ENCODE data around the gene PORCN.

PORCN gene

GRCh38 chrX:48558271-48558670, 49.5 kb downstream of the PORCN start:
- Histone ChIP-seq H2BK12ac (ENCODE audit: low read length) (no peak overlapping the region), H2BK120ac (ENCODE audit: low read depth, low read length) (no peak overlapping the region), H3K9me3 (replicated peaks in 1 of 2; ENCODE audit: control insufficient read depth in 2 of 2, insufficient read depth in 1 of 2, low read depth in 1 of 2, low read length in 2 of 2) (no peaks in the 10 kb centered on the region), H2AK5ac (ENCODE audit: low read depth, low read length) (no peak overlapping the region), H2AFZ (ENCODE audit: low read length) (no peak overlapping the region), H4K91ac (ENCODE audit: low read depth, low read length, poor library complexity) (no peak overlapping the region), H3K4me1 (ENCODE audit: control insufficient read depth in 2 of 2, insufficient read depth in 1 of 2, low read depth in 1 of 2, low read length in 2 of 2) (no peaks in the 10 kb centered on the region), H3K4me3 (ENCODE audit: low read length in 2 of 2) (no peak overlapping the region), H3K9ac (ENCODE audit: low read depth, low read length, poor library complexity) (no peak overlapping the region), H3K4me2 (ENCODE audit: insufficient read depth, low read length, poor library complexity, severe bottlenecking) (no peak overlapping the region), H3K18ac (ENCODE audit: low read length) (no peak overlapping the region), H3K14ac (ENCODE audit: low read length) (no peak overlapping the region), H4K8ac (ENCODE audit: low read depth, low read length) (no peak overlapping the region), H3K27ac (replicated peaks; ENCODE audit: low read length) (no peak overlapping the region), H2BK15ac (ENCODE audit: low read length) (no peak overlapping the region), H3K27me3 (ENCODE audit: control insufficient read depth in 3 of 3, insufficient read depth in 3 of 3, low read depth in 1 of 3, low read length in 3 of 3) (no peaks in the 10 kb centered on the region), H3K36me3 (replicated peaks in 1 of 2; ENCODE audit: control insufficient read depth in 2 of 2, insufficient read depth in 2 of 2, low read length in 2 of 2) (peaks cover 14 to 29% of the 10 kb centered on the region in 2 donors), H3K23ac (ENCODE audit: low read depth, low read length, poor library complexity) (no peak overlapping the region), H2BK5ac (ENCODE audit: low read length) (no peak overlapping the region), H3K4ac (ENCODE audit: low read length) (no peak overlapping the region), H3K79me1 (ENCODE audit: low read depth, low read length) (no peaks in the 10 kb centered on the region)
- DNase-seq (ENCODE audit: low spot score) = no peak
- WGBS, 2 donors (ENCODE audit: extremely low coverage in 2 of 2, insufficient read length in 2 of 2, insufficient replicate concordance in 1 of 2) = no CpG with 5 or more reads among the region's 4 CpGs

GRCh38 chrX:48559636-48560035, 50.8 kb downstream of the PORCN start:
- Histone ChIP-seq H3K79me1 (ENCODE audit: low read depth, low read length) (no peaks in the 10 kb centered on the region), H3K9me3 (replicated peaks in 1 of 2; ENCODE audit: control insufficient read depth in 2 of 2, insufficient read depth in 1 of 2, low read depth in 1 of 2, low read length in 2 of 2) (no peaks in the 10 kb centered on the region), H3K14ac (ENCODE audit: low read length) (no peak overlapping the region), H2BK5ac (ENCODE audit: low read length) (no peak overlapping the region), H3K4ac (ENCODE audit: low read length) (no peak overlapping the region), H2AFZ (ENCODE audit: low read length) (no peak overlapping the region), H3K36me3 (replicated peaks in 1 of 2; ENCODE audit: control insufficient read depth in 2 of 2, insufficient read depth in 2 of 2, low read length in 2 of 2) (peaks cover 16 to 29% of the 10 kb centered on the region in 2 donors), H3K4me1 (ENCODE audit: control insufficient read depth in 2 of 2, insufficient read depth in 1 of 2, low read depth in 1 of 2, low read length in 2 of 2) (no peaks in the 10 kb centered on the region), H4K8ac (ENCODE audit: low read depth, low read length) (no peak overlapping the region), H3K27ac (replicated peaks; ENCODE audit: low read length) (no peak overlapping the region), H3K23ac (ENCODE audit: low read depth, low read length, poor library complexity) (no peak overlapping the region), H2AK5ac (ENCODE audit: low read depth, low read length) (no peak overlapping the region), H3K9ac (ENCODE audit: low read depth, low read length, poor library complexity) (no peak overlapping the region), H3K27me3 (ENCODE audit: control insufficient read depth in 3 of 3, insufficient read depth in 3 of 3, low read depth in 1 of 3, low read length in 3 of 3) (no peaks in the 10 kb centered on the region), H3K4me2 (ENCODE audit: insufficient read depth, low read length, poor library complexity, severe bottlenecking) (no peak overlapping the region), H2BK120ac (ENCODE audit: low read depth, low read length) (no peak overlapping the region), H4K91ac (ENCODE audit: low read depth, low read length, poor library complexity) (no peak overlapping the region), H3K18ac (ENCODE audit: low read length) (no peak overlapping the region), H2BK12ac (ENCODE audit: low read length) (no peak overlapping the region), H2BK15ac (ENCODE audit: low read length) (no peak overlapping the region), H3K4me3 (ENCODE audit: low read length in 2 of 2) (no peak overlapping the region)
- WGBS, 2 donors (ENCODE audit: extremely low coverage in 2 of 2, insufficient read length in 2 of 2, insufficient replicate concordance in 1 of 2) = no CpG with 5 or more reads among the region's 24 CpGs
- DNase-seq (ENCODE audit: low spot score) = no peak

DNA sequence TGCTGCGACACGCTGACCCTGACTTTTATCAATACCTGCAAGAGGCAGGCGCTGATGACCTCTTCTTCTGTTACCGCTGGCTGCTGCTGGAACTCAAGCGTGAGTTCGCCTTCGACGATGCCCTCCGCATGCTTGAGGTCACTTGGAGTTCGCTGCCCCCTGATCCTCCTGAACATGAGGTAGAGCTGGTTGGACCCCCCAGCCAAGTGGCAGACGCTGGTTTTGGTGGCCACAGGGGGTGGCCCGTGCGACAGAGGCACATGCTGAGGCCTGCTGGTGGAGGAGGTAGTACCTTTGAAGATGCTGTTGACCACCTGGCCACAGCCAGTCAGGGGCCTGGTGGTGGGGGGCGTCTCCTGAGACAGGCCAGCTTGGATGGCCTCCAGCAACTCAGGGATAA, 51.3 kb downstream of the PORCN start:
- H3K9ac ChIP-seq (ENCODE audit: low read depth, low read length, poor library complexity) = no peak overlapping the region
- no CpG with 5 or more reads among the region's 14 CpGs for WGBS, 2 donors (ENCODE audit: extremely low coverage in 2 of 2, insufficient read length in 2 of 2, insufficient replicate concordance in 1 of 2)

DNA sequence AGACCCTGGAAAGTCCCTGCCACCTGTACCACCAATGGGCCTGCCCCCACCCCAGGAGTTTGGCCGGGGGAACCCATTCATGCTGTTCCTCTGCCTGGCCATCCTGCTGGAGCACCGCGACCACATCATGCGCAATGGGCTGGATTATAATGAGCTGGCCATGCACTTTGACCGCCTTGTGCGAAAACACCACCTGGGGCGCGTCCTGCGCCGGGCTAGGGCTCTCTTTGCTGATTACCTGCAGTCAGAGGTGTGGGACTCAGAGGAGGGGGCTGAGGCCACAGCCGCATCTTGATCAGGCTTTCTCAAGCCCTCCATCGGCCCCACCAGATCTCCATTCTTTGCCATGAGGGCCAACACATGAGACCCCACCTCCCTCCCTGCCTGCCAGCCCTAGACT, 51.9 kb downstream of the PORCN start:
- Histone ChIP-seq H3K4me3 (ENCODE audit: low read length in 2 of 2) (no peak overlapping the region), H2BK5ac (ENCODE audit: low read length) (no peak overlapping the region), H3K23ac (ENCODE audit: low read depth, low read length, poor library complexity) (no peak overlapping the region), H4K8ac (ENCODE audit: low read depth, low read length) (no peak overlapping the region), H2AK5ac (ENCODE audit: low read depth, low read length) (no peak overlapping the region), H3K4me1 (ENCODE audit: control insufficient read depth in 2 of 2, insufficient read depth in 1 of 2, low read depth in 1 of 2, low read length in 2 of 2) (no peaks in the 10 kb centered on the region), H3K4ac (ENCODE audit: low read length) (no peak overlapping the region), H2AFZ (ENCODE audit: low read length) (no peak overlapping the region), H3K36me3 (replicated peaks in 1 of 2; ENCODE audit: control insufficient read depth in 2 of 2, insufficient read depth in 2 of 2, low read length in 2 of 2) (peaks cover 16 to 29% of the 10 kb centered on the region in 2 donors), H3K27ac (replicated peaks; ENCODE audit: low read length) (no peak overlapping the region), H3K79me1 (ENCODE audit: low read depth, low read length) (no peaks in the 10 kb centered on the region), H3K18ac (ENCODE audit: low read length) (no peak overlapping the region), H4K91ac (ENCODE audit: low read depth, low read length, poor library complexity) (no peak overlapping the region), H2BK120ac (ENCODE audit: low read depth, low read length) (no peak overlapping the region), H2BK12ac (ENCODE audit: low read length) (no peak overlapping the region), H3K4me2 (ENCODE audit: insufficient read depth, low read length, poor library complexity, severe bottlenecking) (no peak overlapping the region), H2BK15ac (ENCODE audit: low read length) (no peak overlapping the region), H3K14ac (ENCODE audit: low read length) (no peak overlapping the region), H3K27me3 (ENCODE audit: control insufficient read depth in 3 of 3, insufficient read depth in 3 of 3, low read depth in 1 of 3, low read length in 3 of 3) (no peaks in the 10 kb centered on the region), H3K9me3 (replicated peaks in 1 of 2; ENCODE audit: control insufficient read depth in 2 of 2, insufficient read depth in 1 of 2, low read depth in 1 of 2, low read length in 2 of 2) (no peaks in the 10 kb centered on the region), H3K9ac (ENCODE audit: low read depth, low read length, poor library complexity) (no peak overlapping the region)
- no peak for DNase-seq (ENCODE audit: low spot score)
- WGBS, 2 donors (ENCODE audit: extremely low coverage in 2 of 2, insufficient read length in 2 of 2, insufficient replicate concordance in 1 of 2) = no CpG with 5 or more reads among the region's 12 CpGs

More for the DNA sequence above, 51.3 kb downstream of the PORCN start:
- DNase-seq (ENCODE audit: low spot score) = no peak
- Histone ChIP-seq H3K36me3 (replicated peaks in 1 of 2; ENCODE audit: control insufficient read depth in 2 of 2, insufficient read depth in 2 of 2, low read length in 2 of 2) (peaks cover 16 to 29% of the 10 kb centered on the region in 2 donors), H3K4me1 (ENCODE audit: control insufficient read depth in 2 of 2, insufficient read depth in 1 of 2, low read depth in 1 of 2, low read length in 2 of 2) (no peaks in the 10 kb centered on the region), H2BK12ac (ENCODE audit: low read length) (no peak overlapping the region), H3K23ac (ENCODE audit: low read depth, low read length, poor library complexity) (no peak overlapping the region), H3K4me3 (ENCODE audit: low read length in 2 of 2) (no peak overlapping the region), H3K27me3 (ENCODE audit: control insufficient read depth in 3 of 3, insufficient read depth in 3 of 3, low read depth in 1 of 3, low read length in 3 of 3) (no peaks in the 10 kb centered on the region), H3K79me1 (ENCODE audit: low read depth, low read length) (no peaks in the 10 kb centered on the region), H3K4me2 (ENCODE audit: insufficient read depth, low read length, poor library complexity, severe bottlenecking) (no peak overlapping the region), H2BK5ac (ENCODE audit: low read length) (no peak overlapping the region), H2AFZ (ENCODE audit: low read length) (no peak overlapping the region), H3K14ac (ENCODE audit: low read length) (no peak overlapping the region), H3K18ac (ENCODE audit: low read length) (no peak overlapping the region), H2AK5ac (ENCODE audit: low read depth, low read length) (no peak overlapping the region), H3K27ac (replicated peaks; ENCODE audit: low read length) (no peak overlapping the region), H4K91ac (ENCODE audit: low read depth, low read length, poor library complexity) (no peak overlapping the region), H3K9me3 (replicated peaks in 1 of 2; ENCODE audit: control insufficient read depth in 2 of 2, insufficient read depth in 1 of 2, low read depth in 1 of 2, low read length in 2 of 2) (no peaks in the 10 kb centered on the region), H4K8ac (ENCODE audit: low read depth, low read length) (no peak overlapping the region), H3K4ac (ENCODE audit: low read length) (no peak overlapping the region), H2BK15ac (ENCODE audit: low read length) (no peak overlapping the region), H2BK120ac (ENCODE audit: low read depth, low read length) (no peak overlapping the region)

Data from neuronal stem cell (in vitro differentiated cells).